HUES6 (cell line): ENCODE data around the gene OR10A3.

Experiments used
- H3K27ac ChIP-seq: 2 replicates; pipeline ENCODE4 v1.7.0; 2013; ENCODE audit warnings: low read depth, mild to moderate bottlenecking, low read length, inconsistent platforms
- H3K27me3 ChIP-seq: 2 replicates; pipeline ENCODE4 v1.6.1; 2013; ENCODE audit warnings: low read length; ENCODE audit not compliant: control insufficient read depth, insufficient read depth
- H3K36me3 ChIP-seq: 2 replicates; pipeline ENCODE4 v1.6.1; 2013; ENCODE audit warnings: low read length; ENCODE audit not compliant: control insufficient read depth, insufficient read depth
- H3K4me1 ChIP-seq: 2 replicates; pipeline ENCODE4 v1.6.1; 2013; ENCODE audit warnings: low read length; ENCODE audit not compliant: control insufficient read depth, insufficient read depth
- H3K4me3 ChIP-seq: 2 replicates; pipeline ENCODE4 v1.5.1; 2013; ENCODE audit warnings: low read depth, low read length
- H3K9ac ChIP-seq: one replicate; pipeline ENCODE4 v1.6.1; 2013; ENCODE audit warnings: mild to moderate bottlenecking, low read length
- H3K9me3 ChIP-seq: 2 replicates; pipeline ENCODE4 v1.6.1; 2013; ENCODE audit warnings: low read depth, low read length; ENCODE audit not compliant: control insufficient read depth, insufficient read depth

OR10A3 gene

DNA sequence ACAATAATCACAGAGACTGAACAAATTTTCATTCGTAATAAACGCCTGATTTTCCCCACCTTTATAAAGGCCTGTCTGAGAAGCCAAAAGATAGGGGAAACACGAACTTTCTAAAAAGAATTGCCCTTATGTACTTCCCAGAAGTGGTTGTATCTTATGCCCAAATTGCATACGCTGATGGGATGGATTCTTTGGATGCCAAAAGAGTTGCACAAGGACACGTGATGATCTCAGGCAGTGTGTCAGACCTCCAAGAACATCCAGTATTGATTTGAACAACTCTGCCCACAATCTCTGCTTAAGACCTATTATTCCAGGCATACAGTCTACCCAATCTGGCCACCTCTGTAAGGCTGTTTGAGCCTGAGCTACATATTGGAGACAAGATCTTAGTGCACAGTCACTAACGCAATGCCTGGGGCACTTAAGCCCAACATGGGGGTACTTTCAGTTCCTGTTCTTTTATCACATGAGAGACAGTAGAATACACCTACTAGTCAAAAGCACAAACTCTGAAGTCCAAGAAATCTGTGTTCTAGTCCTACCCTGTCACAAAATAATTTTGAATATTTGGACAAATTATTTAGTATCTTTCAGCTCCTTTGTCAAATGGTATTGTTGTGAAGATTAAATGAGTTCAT is 49.3 kb downstream of the OR10A3 start:
- no peaks in the 10 kb centered on the region for H3K9me3 ChIP-seq
- H3K4me3 ChIP-seq, result no peak overlapping the region
- peaks cover 20% of the 10 kb centered on the region for H3K4me1 ChIP-seq
- H3K36me3 ChIP-seq, result no peaks in the 10 kb centered on the region
- no peak overlapping the region for H3K27ac ChIP-seq
- H3K27me3 ChIP-seq, result no peaks in the 10 kb centered on the region
- no peak overlapping the region for H3K9ac ChIP-seq

DNA sequence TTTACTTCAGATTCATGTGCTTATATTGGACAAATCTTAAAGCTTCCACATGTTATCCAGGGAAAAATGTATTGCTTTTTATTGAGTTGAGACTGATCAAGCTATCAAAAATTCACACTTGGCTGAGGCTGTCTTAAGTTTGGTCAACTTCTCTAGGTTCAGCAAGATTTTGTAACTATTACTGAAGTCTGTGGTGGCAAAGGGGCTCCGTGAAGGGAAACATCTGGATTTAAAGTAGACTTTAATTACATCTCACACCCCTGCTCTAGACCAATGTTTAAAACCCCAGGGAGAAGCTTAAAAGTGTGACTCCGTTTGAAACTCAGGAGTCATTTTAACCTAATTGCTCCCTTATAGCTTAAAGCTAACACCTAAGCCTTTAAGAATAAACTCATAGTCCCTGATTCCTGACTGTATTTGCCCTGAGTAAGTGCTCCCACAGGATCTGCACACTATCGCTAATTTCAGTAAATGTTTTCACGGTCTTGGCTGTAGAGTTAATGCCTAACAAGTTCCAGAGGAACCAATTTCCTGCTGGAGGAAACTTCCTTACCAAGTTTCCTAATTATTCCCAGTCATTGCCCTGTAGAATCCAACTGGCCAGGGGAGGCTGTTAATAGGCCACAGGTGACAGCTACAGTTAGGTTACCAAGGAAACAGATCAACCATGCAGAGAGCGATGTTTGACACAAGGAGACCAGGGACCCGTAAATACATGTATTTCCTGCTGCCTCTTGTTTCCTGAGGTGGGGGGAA is 50.9 kb downstream of the OR10A3 start:
- no peak overlapping the region for H3K27ac ChIP-seq
- no peak overlapping the region for H3K4me3 ChIP-seq

DNA sequence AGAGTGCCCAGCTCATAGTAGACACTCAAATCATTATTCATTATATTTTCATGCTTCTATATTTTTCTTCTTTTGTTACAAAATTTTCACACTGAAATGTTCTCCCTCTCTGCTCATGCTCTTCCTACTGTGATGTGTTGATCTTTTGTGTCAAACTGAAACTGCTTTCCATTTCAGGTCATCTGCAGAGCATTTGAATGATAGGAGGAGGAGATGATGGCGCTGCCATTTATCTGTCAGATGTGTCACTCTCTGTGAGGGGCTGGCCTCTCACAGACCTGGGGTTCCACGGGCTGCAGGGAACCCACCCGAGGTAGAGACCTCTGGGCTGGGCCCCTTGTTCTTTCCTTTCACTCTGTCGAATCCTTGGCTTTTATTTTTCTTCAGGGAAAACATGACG is 51.5 kb downstream of the OR10A3 start:
- H3K36me3 ChIP-seq, result no peaks in the 10 kb centered on the region
- no peaks in the 10 kb centered on the region for H3K27me3 ChIP-seq
- H3K9ac ChIP-seq, result no peak overlapping the region
- H3K9me3 ChIP-seq, result no peaks in the 10 kb centered on the region
- peaks cover 12% of the 10 kb centered on the region for H3K4me1 ChIP-seq
- no peak overlapping the region for H3K27ac ChIP-seq
- no peak overlapping the region for H3K4me3 ChIP-seq

More for the DNA sequence above, 50.9 kb downstream of the OR10A3 start:
- H3K36me3 ChIP-seq, result no peaks in the 10 kb centered on the region
- H3K9ac ChIP-seq, result no peak overlapping the region
- H3K9me3 ChIP-seq, result no peaks in the 10 kb centered on the region
- H3K27me3 ChIP-seq, result no peaks in the 10 kb centered on the region
- H3K4me1 ChIP-seq, result peaks cover 14% of the 10 kb centered on the region
